HUDEP-2 (cell line): ENCODE data around the gene ATP2A1.
A peak's percentile ranks its signal among the peaks of the same experiment; 100 is the strongest.

ENCODE experiments used
- DNase-seq, 76 experiments: peaks; one replicate each; lab custom pipeline; 2025; ENCODE audit not compliant: unreplicated experiment in 76 of 76; lab: John Stamatoyannopoulos, UW

Gene ATP2A1

DNA sequence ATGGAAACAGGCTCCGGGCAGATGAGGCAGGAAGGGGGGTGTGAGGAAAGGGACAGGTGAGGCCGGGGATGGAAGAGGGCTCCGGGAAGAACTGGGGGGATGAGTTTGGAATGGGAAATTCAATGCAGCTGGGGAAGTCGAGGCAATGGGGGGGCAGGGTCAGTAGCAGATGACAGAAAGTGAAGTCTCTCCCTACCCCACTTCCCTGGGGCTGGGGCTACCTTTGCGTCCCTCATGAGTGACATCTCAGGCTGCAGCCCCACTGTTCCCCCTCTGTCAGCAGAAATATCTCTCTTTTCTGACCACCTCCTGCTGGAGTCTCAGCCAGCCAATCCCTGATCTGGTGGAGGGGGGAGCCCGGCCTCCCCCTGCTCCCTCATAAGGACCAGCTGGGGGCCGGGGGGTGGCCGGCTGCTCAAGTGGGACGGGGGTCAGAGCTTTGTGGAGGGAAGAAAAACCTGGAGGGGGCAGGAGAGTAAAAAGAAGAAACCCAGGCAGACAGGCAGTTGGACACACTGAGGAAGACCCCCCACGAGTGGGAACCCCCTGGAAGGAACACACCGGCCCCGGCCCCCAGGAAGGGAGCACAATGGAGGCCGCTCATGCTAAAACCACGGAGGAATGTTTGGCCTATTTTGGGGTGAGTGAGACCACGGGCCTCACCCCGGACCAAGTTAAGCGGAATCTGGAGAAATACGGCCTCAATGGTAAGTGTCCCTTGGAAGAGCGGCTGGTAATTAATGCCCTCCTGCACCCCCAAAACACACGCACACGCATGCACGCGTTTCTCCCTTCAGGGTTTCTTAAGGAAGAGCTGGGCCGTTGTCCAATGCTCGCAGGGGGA, at the start of gene ATP2A1:
Gene ATP2A1, plus strand, starts transcription at position 406 of the 844 bp plus-strand sequence. Its CDS starts 184 bp downstream, at position 590.
- no peak for DNase-seq

DNA sequence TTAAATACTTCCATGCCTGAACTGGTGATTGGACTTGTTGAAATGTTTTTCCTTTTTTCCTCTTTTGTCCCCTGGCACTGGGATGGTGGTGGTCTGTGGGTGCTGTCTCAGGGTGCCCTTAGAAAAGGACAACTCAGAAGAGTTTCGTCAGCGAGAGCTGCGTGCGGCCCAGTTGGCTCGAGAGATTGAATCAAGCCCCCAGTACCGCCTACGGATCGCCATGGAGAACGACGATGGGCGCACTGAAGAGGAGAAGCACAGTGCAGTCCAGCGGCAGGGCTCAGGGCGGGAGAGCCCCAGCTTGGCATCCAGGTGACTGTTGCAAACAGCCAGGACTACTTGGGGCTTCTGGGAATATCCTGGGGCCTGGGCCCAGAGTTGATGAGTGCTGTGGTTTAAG, 48.5 kb upstream of the ATP2A1 start:
- no peak for DNase-seq

DNA sequence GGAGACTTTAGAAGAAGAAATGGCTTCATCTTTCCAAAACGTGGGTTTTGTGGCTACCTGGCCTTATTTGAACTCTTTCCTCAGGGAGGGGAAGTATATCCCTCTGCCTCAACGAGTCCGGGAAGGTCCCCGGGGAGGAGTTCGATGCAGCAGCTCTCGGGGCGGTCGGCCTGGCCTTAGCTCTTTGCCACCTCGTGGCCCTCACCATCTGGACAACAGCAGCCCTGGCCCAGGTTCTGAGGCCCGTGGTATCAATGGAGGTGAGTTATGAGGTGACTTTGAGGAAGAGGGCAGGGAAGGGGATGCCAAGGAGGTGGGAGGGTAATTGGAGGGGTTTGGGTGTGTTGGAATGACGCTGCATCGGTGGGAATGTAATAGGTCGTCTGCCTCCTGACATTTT, 47.8 kb upstream of the ATP2A1 start:
- no peak for DNase-seq

DNA sequence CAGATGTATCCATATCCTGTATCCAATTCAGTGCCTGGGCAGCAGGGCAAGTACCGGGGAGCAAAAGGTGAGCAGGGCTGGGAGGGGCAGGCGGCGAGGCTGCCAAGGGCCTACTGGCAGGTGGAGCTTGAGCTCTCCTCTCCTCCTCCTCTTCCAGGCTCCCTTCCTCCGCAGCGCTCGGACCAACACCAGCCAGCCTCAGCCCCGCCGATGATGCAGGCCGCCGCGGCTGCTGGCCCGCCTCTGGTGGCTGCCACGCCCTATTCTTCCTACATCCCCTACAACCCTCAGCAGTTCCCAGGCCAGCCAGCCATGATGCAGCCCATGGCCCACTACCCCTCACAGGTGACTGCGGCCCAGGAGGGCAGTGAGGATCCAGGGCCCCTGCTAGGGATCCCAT, 43.9 kb upstream of the ATP2A1 start:
- DNase-seq = no peak

DNA sequence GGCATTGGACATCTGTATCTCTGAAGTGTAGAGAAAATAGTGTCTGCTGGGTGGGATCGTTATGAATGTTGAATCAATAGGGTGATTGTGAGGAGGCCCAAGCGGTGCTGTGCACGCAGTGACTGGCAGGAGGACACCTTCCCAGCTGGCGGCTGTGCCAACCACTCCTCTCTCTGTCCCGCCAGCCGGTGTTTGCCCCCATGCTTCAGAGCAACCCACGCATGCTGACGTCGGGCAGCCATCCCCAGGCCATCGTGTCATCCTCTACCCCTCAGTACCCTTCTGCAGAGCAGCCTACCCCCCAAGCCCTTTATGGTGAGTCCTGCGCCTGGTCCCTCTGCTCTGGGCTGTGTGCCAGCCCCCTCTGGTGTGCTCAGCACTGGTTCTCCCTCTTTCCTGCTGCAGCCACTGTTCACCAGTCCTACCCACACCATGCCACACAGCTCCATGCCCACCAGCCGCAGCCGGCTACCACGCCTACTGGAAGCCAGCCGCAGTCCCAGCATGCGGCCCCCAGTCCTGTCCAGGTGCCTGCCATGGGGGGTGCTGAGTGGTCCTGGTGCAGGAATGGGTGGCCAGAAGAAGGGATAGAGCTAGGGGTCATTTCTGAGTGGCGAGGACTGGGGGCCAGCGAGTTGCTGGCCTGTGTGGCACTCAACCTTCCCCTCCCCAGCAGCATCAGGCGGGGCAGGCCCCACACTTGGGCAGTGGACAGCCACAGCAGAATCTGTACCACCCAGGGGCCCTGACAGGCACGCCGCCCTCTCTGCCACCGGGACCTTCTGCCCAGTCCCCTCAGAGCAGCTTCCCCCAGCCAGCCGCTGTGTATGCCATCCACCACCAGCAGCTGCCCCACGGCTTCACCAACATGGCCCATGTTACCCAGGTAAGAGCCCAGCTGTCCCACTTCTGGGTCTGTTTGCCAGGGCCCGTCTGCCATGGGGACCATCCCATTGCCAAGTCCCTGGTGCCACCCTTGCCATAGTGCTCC, 43.1 kb upstream of the ATP2A1 start:
- DNase-seq = no peak

DNA sequence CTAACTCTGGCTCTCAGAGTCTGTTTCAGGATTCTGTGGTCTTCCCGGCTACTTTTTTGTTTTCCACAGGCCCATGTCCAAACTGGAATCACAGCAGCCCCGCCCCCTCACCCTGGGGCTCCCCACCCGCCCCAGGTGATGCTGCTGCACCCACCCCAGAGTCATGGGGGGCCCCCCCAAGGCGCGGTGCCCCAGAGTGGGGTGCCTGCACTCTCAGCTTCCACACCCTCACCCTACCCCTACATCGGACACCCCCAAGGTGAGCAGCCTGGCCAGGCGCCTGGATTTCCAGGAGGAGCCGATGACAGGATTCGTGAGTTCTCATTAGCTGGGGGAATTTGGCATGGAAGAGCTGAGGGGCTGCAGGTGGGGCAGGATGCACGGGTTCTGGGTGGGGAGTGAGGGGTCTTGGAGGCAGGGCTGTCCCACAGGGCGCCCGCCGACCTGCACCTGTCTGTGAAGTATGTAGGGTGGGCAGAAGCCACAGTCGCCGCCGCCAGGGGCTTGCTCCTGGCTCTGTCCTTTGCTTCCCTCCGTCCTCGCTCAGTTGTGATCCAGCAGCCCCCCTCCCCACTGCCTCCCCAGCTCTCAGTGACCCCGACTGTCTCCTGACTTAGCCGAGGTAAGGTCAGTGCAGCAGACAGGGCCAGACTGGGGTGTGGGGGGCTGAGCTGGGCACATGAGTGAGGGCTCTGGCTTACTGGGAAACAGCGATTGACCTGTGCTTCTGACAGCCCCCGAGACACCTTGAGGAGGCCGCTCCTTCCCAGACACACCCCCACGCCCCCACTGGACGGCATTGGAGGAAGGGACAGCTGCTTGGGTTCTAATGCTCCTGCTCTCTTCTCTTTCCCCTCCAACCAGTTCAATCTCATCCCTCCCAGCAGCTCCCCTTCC, 42.2 kb upstream of the ATP2A1 start:
- DNase-seq = peak in 4 of 76 experiments; percentile 4 to 11 (median 7)

DNA sequence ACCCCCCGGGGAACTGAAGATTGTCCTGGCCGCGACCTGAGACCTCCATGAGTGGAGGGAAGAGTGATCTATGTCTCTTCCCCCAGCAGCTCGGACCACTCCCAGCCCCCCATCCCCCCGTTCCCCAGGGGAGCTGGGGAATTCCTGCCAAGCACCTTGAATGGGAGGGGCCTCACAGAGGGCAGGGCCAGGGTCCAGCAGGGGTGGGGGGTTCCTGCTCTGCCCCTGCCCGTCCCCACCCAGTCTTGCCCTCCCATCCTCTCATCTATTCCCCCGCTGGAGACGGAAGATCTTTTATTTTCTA, 41.6 kb upstream of the ATP2A1 start:
- no peak for DNase-seq

DNA sequence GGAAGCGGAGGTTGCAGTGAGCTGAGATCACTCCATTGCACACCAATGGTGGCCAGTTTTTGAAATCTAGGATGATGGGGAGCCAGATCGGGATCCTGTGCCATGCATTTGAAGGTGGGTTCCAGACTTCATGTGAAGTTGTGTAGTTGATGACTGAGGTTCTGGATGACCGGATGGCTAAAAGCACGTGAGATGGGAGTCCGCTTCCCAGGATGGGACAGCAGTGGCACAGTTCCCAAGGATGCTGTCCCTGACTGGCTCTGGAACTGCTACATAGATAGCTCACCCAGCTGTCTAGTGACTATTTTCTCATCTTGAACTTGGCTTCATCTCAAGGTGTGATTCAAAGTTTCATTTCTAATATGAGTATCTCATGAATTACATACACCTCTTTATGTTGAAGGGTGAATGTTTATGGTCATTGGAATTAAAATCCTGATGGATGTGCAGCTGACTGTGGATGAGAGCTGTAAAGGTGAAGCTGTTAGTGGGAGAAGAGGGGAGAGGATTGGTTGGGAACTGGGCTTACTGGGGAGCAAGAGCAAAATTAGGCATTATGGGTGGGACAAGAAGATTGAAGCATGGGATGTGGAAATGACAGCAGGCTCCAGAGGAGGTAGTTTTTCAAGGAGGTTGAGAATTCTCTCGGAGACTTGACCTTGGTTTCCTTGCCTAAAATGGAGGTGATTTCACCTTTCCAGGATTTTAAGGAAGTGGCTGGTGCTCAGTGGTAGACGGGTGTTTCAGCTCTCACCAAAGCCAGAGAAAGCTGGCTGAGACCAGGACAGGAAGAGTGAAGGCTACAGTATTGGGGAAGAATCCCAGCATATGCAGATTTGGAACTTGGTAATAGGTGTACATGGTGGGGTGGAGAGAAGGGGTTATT, 40.4 kb upstream of the ATP2A1 start:
- DNase-seq = no peak

DNA sequence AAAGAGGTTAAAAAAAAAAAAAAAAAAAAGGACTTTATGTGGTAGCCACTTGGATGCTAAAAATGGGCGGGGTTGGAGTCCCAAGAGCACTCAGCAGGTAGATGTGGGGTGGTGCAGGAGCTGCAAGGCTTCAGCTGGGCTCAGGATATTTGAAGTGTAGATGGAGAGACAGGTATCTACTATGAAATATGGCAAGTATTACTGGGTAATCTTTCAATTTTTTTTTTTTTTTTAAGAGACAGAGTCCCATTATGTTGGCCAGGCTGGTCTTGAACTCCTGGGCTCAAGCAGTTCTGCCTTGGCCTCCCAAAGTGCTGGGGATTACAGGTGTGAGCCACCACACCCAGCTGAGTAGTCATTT, 39.8 kb upstream of the ATP2A1 start:
- no peak for DNase-seq

DNA sequence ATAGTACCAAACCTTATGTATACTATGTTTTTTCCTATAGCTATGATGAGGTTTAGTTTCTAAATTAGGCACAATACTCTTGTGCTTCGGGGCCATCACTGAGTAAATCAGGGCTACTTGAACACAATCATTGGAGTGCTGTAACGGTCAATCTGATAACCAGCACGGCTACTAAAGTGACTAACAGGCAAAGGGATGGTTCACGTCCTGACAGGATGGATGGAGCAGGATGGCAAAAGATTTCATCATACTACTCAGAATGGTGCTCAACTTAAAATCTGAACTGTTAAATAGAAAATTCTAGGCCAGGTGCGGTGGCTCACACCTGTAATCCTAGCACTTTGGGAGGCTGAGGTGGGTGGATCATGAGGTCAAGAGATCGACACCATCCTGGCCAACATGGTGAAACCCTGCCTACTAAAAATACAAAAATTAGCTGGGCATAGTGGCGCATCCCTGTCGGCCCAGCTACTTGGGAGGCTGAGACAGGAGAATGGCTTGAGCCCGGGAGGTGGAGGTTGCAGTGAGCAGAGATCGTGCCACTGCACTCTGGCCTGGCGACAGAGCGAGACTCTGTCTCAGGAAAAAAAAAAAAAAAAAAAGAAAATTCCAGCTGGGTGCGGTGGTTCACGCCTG, 39.2 kb upstream of the ATP2A1 start:
- no peak for DNase-seq

DNA sequence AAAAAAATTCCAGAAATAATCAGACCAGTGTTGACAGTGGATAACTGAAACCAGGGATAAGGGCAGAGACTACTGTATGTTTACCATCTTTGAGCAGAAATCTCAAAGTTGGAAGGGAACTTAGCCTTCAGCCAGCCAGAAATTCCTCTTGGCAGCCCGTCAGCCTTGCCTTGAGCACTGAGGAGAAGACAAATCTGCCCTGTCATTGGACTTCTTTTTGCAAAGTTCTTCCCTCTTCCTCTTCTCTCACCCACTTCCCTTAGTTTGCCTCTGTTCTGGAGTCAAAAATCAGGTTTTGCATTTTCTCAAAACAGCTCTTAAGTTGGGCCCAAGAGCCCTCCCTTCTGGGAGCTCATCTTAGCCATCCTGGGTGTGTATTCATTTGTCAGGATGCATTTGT, 38.4 kb upstream of the ATP2A1 start:
- DNase-seq = no peak

DNA sequence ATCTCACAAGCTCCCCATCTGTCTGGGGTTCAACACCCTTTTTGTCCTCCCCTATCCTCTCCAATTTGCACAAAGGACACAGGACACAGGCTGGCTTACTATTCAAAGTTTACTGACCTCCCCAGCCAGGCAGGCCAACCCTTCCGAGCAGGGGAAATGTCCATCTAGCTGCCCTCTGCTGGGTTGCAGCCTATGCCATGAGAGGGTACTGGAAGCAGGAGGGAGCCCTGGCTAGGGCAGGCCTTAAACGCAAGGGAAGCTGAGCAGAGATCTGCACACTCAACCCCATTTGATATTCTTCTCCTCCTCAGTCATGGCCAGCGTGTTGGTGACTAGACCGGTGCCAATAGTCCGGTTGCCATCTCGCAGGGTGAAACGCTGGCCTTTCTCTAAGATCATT, 35.6 kb upstream of the ATP2A1 start:
- no peak for DNase-seq

DNA sequence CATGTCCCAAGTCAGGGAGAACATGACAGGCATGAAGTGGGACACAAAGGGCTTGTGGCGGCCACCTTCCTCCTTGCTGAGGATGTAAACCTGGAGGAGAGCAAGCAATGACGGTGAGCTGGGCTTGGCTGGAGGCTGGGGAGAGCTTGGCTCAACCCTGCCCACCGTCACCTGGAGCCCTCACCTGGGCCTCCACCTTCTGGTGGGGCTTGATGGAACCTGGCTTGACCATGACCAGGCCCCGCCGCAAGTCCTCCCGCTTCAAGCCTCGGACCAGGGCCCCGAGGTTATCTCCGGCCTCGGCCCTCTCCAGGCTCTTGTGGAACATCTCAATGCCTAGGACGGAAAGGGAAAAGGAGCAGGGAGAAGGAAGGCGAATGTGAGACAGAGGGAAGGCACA, 34.5 kb upstream of the ATP2A1 start:
- no peak for DNase-seq

DNA sequence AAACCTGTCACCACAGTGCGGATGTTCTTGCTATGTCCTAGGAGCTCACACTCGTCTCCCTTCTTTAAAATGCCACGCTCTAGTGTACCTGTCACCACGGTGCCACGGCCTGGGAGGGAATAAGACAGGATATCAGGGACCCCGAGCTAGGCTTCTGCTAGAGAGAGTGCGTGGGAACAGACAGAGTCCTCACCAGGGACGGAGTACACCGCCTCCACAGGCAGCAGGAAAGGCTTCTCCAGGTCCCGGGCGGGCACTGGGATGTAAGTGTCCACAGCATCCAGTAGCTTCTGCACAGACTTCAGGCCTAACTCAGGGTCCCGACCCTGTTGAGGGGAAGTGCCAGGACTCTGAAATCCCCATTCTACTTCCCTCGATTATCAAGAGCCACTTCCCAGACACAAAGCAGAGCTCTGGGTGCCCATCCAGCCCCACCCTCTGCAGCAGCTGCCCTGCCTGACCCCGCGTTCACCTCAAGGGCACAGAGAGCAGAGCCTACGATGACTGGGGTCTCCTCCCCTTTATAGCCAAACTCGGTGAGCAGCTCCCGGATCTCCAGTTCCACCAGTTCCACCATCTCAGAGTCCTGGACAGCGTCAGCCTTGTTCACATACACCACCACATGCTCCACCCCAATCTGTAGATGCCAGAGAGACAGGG, 33.9 kb upstream of the ATP2A1 start:
- DNase-seq = no peak

DNA sequence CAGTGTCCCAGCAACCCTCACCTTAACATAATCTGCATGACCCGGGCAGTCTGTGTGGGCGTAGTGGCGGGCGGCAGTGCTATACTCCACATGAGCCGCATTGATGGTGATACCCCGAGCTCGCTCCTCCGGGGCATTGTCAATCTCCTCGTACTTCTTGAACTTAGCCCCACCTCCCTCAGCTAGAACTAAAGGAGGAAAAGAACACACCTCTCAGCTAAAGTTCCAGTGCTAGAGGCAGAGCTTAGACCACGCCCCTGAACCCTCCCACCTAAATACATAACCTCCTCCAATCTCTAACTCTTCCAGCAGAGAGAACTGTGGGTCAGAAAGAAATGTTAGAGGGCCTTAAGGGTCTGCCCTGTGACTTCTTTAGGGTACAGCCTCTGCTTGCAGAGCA, 33.0 kb upstream of the ATP2A1 start:
- DNase-seq = peak in 65 of 76 experiments; percentile 4 to 84 (median 46)

DNA sequence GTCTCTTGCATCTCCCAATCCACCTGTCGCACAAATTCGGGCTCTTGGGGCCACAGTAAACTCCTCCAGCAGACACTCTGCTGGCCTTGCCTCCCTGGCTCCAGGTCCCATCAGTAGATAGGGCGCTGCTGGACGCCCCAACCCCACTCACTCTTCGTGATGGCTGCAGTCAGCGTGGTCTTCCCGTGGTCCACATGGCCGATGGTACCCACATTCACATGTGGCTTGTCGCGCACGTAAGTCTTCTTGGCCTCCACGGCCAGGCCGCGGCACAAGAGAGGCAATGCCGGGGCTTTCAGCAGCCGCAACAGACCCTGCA, 32.6 kb upstream of the ATP2A1 start:
- peak in 1 of 76 experiments; percentile 26 for DNase-seq

DNA sequence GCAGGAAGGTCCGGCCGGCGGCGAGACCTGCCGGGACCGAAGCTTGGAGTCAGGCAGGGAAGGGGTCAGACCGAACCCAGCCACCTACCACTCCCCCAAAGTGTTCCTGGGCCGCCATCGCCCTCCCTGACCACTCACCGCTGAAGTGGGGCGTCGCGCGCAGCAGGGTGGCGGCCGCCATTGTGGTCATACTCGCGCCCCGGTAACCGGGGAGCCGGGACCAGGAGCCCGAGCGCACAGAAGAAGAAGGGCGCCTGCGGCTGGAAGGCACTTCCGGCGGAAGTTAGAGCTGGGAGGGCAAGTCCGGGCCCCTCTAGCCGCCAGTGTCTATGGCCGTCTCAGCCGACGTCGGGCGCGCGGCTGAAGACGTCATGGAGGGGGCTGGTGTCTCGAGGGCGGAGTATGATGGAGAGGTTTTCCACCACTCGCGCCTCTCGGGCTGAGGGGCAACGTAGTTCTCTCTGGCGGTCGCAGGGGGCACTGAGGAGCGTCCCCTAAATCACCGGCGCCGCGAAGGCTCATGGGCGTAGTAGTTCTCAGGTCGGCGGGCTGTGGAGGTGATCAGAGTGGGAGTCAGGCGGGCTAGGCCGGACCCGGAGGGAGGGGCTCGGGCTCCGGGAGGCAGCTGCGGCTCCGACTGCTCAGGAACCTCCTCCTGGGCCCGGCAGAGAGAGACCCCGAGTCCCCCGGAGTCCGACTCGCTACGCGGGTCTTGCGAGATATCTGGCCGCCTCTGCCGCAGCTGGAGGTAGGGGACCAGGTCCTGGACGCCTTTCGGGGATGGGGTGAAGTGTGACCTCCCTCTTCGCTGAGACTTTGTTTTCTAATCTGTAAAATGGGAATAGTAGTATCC, 32.0 kb upstream of the ATP2A1 start, which contains the start of gene TUFM:
Gene TUFM, minus strand, starts transcription at position 269 of the 853 bp plus-strand sequence. Its CDS starts 79 bp downstream, at position 190.
- DNase-seq = peak; percentile 42 to 98 (median 96)

DNA sequence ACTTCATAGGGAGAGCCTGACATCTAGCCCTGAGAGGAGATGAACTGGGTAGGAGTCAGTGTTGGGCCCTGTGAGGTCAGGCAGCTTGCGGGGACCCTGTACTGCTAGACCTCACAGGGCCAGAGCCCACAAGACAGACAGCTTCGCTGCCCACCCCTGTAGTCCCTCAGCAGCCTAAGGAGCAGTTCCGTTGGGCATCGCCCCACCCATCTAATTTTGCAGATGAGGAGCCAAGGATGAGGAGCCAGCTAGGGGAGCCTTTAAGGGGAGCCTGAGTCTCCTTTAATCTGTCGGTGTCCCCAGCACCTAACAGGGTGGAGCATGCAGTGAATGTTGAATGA, 31.4 kb upstream of the ATP2A1 start:
- DNase-seq = peak in 3 of 76 experiments; percentile 9 to 39 (median 16)
